B cell (primary cell): ENCODE measurements around the gene ZNF683. TPM values are rescaled to one million over a fixed set of nuclear protein-coding genes. Genes with fewer than 3 reads are reported as not detected.

ENCODE experiments used
- ATAC-seq: fragments of 200-7000 bp; cut with Tn5 transposase; one replicate; pipeline ENCODE4 v1.10.0; 2021; ENCODE audit warnings: low read depth, mild to moderate bottlenecking, moderate number of reproducible peaks, moderate library complexity
- CTCF ChIA-PET: fragments of 350-600 bp; sonication (Branson Sonifier 250); formaldehyde crosslinking; loops from one replicate; lab custom pipeline; 2021; ENCODE audit warnings: antibody characterized with exemption, inconsistent platforms; lab: Charles Lee
- POLR2A ChIA-PET: fragments of 350-600 bp; sonication (Branson Sonifier 250); formaldehyde crosslinking; loops from one replicate; lab custom pipeline; 2021; ENCODE audit warnings: antibody characterized with exemption; lab: Charles Lee
- DNase-seq: peaks from one replicate; pipeline ENCODE4 v3.0.0; 2013
- H2AFZ ChIP-seq: 2 replicates; pipeline ENCODE4 v1.6.1; 2012; ENCODE audit warnings: mild to moderate bottlenecking, low read depth, low read length; ENCODE audit not compliant: insufficient read depth, poor library complexity, severe bottlenecking
- H3K27ac ChIP-seq, 2 donors: 1 replicate in 1 of 2; 2 replicates in 1 of 2; pipeline ENCODE4 v1.5.1; 2012 to 2013; ENCODE audit warnings: low read length in 2 of 2, mild to moderate bottlenecking in 2 of 2, moderate library complexity in 1 of 2
- H3K27me3 ChIP-seq, 4 experiments: fragments of 200-600 bp in 1 of 4; sonication (generic) in 1 of 4; replicated peaks in 1 of 4; 1 replicate in 2 of 4; 2 replicates in 2 of 4; pipeline versions ENCODE4 v1.6.1 to v1.7.0; 2013 to 2016; ENCODE audit warnings: low read length in 3 of 4, mild to moderate bottlenecking in 2 of 4, mixed read lengths in 1 of 4, moderate library complexity in 1 of 4; ENCODE audit not compliant: insufficient read depth in 4 of 4, control insufficient read depth in 3 of 4; ENCODE audit errors: control extremely low read depth in 1 of 4
- H3K36me3 ChIP-seq, 2 experiments: replicated peaks in 1 of 2; 1 replicate in 1 of 2; 2 replicates in 1 of 2; pipeline versions ENCODE4 v1.6.1 to v1.7.1; 2013; ENCODE audit warnings: low read length in 1 of 2; ENCODE audit not compliant: insufficient read depth in 2 of 2, control insufficient read depth in 1 of 2; ENCODE audit errors: control extremely low read depth in 1 of 2, extremely low read depth in 1 of 2
- H3K4me1 ChIP-seq, 2 donors: fragments of 200-600 bp in 1 of 2; sonication (generic) in 1 of 2; 1 replicate in 1 of 2; 2 replicates in 1 of 2; pipeline versions ENCODE4 v1.5.1 to v1.6.1; 2013 to 2017; ENCODE audit warnings: low read length in 2 of 2; ENCODE audit not compliant: control insufficient read depth in 2 of 2, insufficient read depth in 2 of 2
- H3K4me2 ChIP-seq: replicated peaks from 2 replicates; pipeline ENCODE3; 2012; ENCODE audit warnings: mild to moderate bottlenecking, low read depth, low read length; ENCODE audit not compliant: poor library complexity, severe bottlenecking
- H3K4me3 ChIP-seq, 5 experiments: fragments of 200-600 bp in 1 of 5; sonication (generic) in 1 of 5; 1 replicate in 3 of 5; 2 replicates in 2 of 5; pipeline versions ENCODE4 v1.5.1 to v1.7.0; 2011 to 2016; ENCODE audit warnings: low read length in 4 of 5, mild to moderate bottlenecking in 4 of 5, low read depth in 2 of 5, control low read depth in 1 of 5, moderate library complexity in 1 of 5; ENCODE audit not compliant: insufficient read depth in 1 of 5; ENCODE audit errors: control extremely low read depth in 1 of 5, extremely low read depth in 1 of 5
- H3K79me2 ChIP-seq: fragments of 200-600 bp; sonication (generic); one replicate; pipeline ENCODE4 v1.6.0; 2016; ENCODE audit warnings: low read length; ENCODE audit not compliant: control insufficient read depth, insufficient read depth
- H3K9ac ChIP-seq: fragments of 200-600 bp; sonication (generic); 2 replicates; pipeline ENCODE4 v1.6.1; 2017; ENCODE audit warnings: mild to moderate bottlenecking, low read length, moderate library complexity
- H3K9me3 ChIP-seq, 3 donors: one replicate each; pipeline versions ENCODE4 v1.6.1 to v1.7.1; 2013; ENCODE audit warnings: low read length in 2 of 3; ENCODE audit not compliant: control insufficient read depth in 2 of 3, insufficient read depth in 1 of 3; ENCODE audit errors: control extremely low read depth in 1 of 3
- H4K20me1 ChIP-seq: 2 replicates; pipeline ENCODE4 v1.6.0; 2012; ENCODE audit warnings: mild to moderate bottlenecking, low read length; ENCODE audit not compliant: insufficient read depth, control insufficient read depth, poor library complexity, severe bottlenecking
- H3K27ac Mint-ChIP-seq: one replicate; pipeline ENCODE4 v1.8.0; 2021; ENCODE audit warnings: mixed read lengths
- H3K27me3 Mint-ChIP-seq: one replicate; pipeline ENCODE4 v1.8.0; 2021; ENCODE audit warnings: mixed read lengths
- H3K4me1 Mint-ChIP-seq: one replicate; pipeline ENCODE4 v1.8.0; 2021; ENCODE audit warnings: mixed read lengths
- H3K4me3 Mint-ChIP-seq: one replicate; pipeline ENCODE4 v1.8.0; 2021; ENCODE audit warnings: mixed read lengths
- H3K9me3 Mint-ChIP-seq: one replicate; pipeline ENCODE4 v1.8.0; 2022; ENCODE audit warnings: mixed read lengths; ENCODE audit not compliant: insufficient read depth
- CTCF ChIP-seq: fragments of 200-600 bp; IDR thresholded peaks from one replicate; pipeline ENCODE4 v1.8.0; 2022; ENCODE audit warnings: antibody characterized with exemption, mild to moderate bottlenecking
- EZH2 ChIP-seq: IDR thresholded peaks from 2 replicates; pipeline ENCODE4 v1.6.1; 2012; ENCODE audit warnings: borderline replicate concordance, low read depth, mild to moderate bottlenecking, moderate library complexity, low read length; ENCODE audit not compliant: insufficient read depth, poor library complexity, severe bottlenecking
- WGBS: methylation state at CpG from one replicate; pipeline ENCODE4 v1.1.5; 2013; ENCODE audit warnings: missing lambda C conversion rate; ENCODE audit not compliant: insufficient coverage; 5-methylcytosine and 5-hydroxymethylcytosine counted together
- intact Hi-C: fragments of 100-400 bp; cut with micrococcal nuclease; formaldehyde crosslinking; loops from one replicate; pipeline ENCODE4 v1.10.0; 2022
- polyA plus RNA-seq: library from polyadenylated mRNA; depleted of rRNA; stranded (reverse); fragments of >200 nt; gene quantifications from 2 replicates; pipeline ENCODE4 v1.2.3, GENCODE V29; 2012
- total RNA-seq, 2 donors: library from RNA; stranded (reverse); fragments of 120-200 nt in 1 of 2; gene quantifications; 1 replicate in 1 of 2; 2 replicates in 1 of 2; pipeline versions ENCODE4 v1.2.3 to v1.2.4, GENCODE V29; 2013 to 2022

The ZNF683 gene
- total and polyA plus RNA-seq, 2 donors (not counting 1 experiment from before 2014, with no cell fraction given) = 0.45 to 0.67 TPM

GRCh38 chr1:26368486-26368885 is 4.1 kb downstream of the ZNF683 start:
- Histone ChIP-seq H3K27ac (no peak overlapping the region), H3K4me3 (no peak overlapping the region), H3K4me2 (no peak overlapping the region), H3K9me3 (peaks cover 0 to 6% (median 0%) of the 10 kb centered on the region in 3 donors), H3K79me2 (no peaks in the 10 kb centered on the region), H3K27me3 (peaks cover 0 to 10% (median 5%) of the 10 kb centered on the region in 4 experiments), H3K9ac (no peak overlapping the region), H4K20me1 (no peaks in the 10 kb centered on the region), H3K4me1 (peaks cover 2 to 23% of the 10 kb centered on the region in 2 donors), H2AFZ (no peak overlapping the region), H3K36me3 (no peaks in the 10 kb centered on the region)
- WGBS = 100% methylated on average over 2 of the region's 3 CpGs
- Mint-ChIP-seq H3K9me3 (no peaks in the 10 kb centered on the region), H3K4me3 (no peak overlapping the region), H3K4me1 (peaks cover 7% of the 10 kb centered on the region), H3K27me3 (peaks cover 9% of the 10 kb centered on the region), H3K27ac (no peak overlapping the region)
- CTCF ChIA-PET = interaction anchor here (0.6 to 2.3 kb wide), 2 partner anchors 10 to 27 kb away, joined by 3 to 6 read pairs; no protein-coding TSS in a partner anchor
- DNase-seq (no peak), ATAC-seq (no peak)
- intact Hi-C loops = no loop called here
- POLR2A ChIA-PET = no interaction called here
- TF ChIP-seq CTCF (no peak), EZH2 (no peak)

- H3K9me3 ChIP-seq = peaks cover 0 to 6% (median 0%) of the 10 kb centered on the region in 3 donors
- Mint-ChIP-seq H3K9me3 (no peaks in the 10 kb centered on the region), H3K27ac (no peak overlapping the region), H3K4me3 (no peak overlapping the region), H3K4me1 (peaks cover 5% of the 10 kb centered on the region), H3K27me3 (peaks cover 12% of the 10 kb centered on the region)
- no peaks in the 10 kb centered on the region for H3K79me2 ChIP-seq
- H3K27me3 ChIP-seq = peaks cover 0 to 10% (median 5%) of the 10 kb centered on the region in 4 experiments
- intact Hi-C loops = no loop called here
- POLR2A ChIA-PET = no interaction called here
- CTCF ChIA-PET = interaction anchor here (0.6 to 2.3 kb wide), 2 partner anchors 11 to 28 kb away, joined by 3 to 6 read pairs; no protein-coding TSS in a partner anchor
- H3K36me3 ChIP-seq = no peaks in the 10 kb centered on the region
- no peak for ATAC-seq
- no peak overlapping the region for H3K27ac ChIP-seq
- H3K4me3 ChIP-seq = no peak overlapping the region
- no peaks in the 10 kb centered on the region for H4K20me1 ChIP-seq
- 71% methylated on average over 1 of the region's 4 CpGs for WGBS
- H3K4me1 ChIP-seq = peaks cover 2 to 21% of the 10 kb centered on the region in 2 donors
- H3K9ac ChIP-seq = no peak overlapping the region
- no peak overlapping the region for H3K4me2 ChIP-seq
- TF ChIP-seq CTCF (no peak), EZH2 (no peak)
- no peak overlapping the region for H2AFZ ChIP-seq
- DNase-seq = no peak
These were observed 4.5 kb downstream of the ZNF683 start for GRCh38 chr1:26368006-26368405.
